H1 (cell line): Measurements from ENCODE around the gene TEX10. TPM values are rescaled to one million over a fixed set of nuclear protein-coding genes. Genes with fewer than 3 reads are reported as not detected.

Source experiments
- CTCF ChIA-PET: fragments of 300-600 bp; sonication (Branson Sonifier 250); formaldehyde crosslinking; loops from one replicate; lab custom pipeline; 2021; ENCODE audit not compliant: partially characterized antibody; lab: Charles Lee
- POLR2A ChIA-PET: fragments of 300-600 bp; sonication (Branson Sonifier 250); formaldehyde crosslinking; loops from one replicate; lab custom pipeline; 2021; ENCODE audit warnings: inconsistent platforms; ENCODE audit not compliant: partially characterized antibody; lab: Charles Lee
- DNase-seq, 2 experiments: peaks; one replicate each; pipeline versions ENCODE4 v3.0.0 to v3.0.0-alpha.2; 2010 to 2022; ENCODE audit warnings: low spot score in 2 of 2, low read depth in 1 of 2, mixed read lengths in 1 of 2
- FAIRE-seq: peaks from 2 replicates; lab custom pipeline; 2011; peaks lifted over from hg19 to GRCh38; lab: Jason Lieb, UNC
- H2AFZ ChIP-seq: 2 replicates; pipeline ENCODE4 v1.8.1; 2012; ENCODE audit warnings: low read length, inconsistent platforms
- H2AK5ac ChIP-seq: 2 replicates; pipeline ENCODE4 v1.6.1; 2013; ENCODE audit warnings: low read depth, low read length
- H2BK120ac ChIP-seq: replicated peaks from 2 replicates; pipeline ENCODE3; 2013; ENCODE audit warnings: low read depth, low read length, inconsistent platforms
- H2BK12ac ChIP-seq: 2 replicates; pipeline ENCODE4 v1.6.1; 2013; ENCODE audit warnings: low read depth, low read length
- H2BK15ac ChIP-seq: 2 replicates; pipeline ENCODE4 v1.6.1; 2013; ENCODE audit warnings: low read length
- H2BK20ac ChIP-seq: 2 replicates; pipeline ENCODE4 v1.6.1; 2013; ENCODE audit warnings: low read length
- H2BK5ac ChIP-seq: 2 replicates; pipeline ENCODE4 v1.6.1; 2013; ENCODE audit warnings: low read depth, low read length
- H3K14ac ChIP-seq: 2 replicates; pipeline ENCODE4 v1.6.1; 2013; ENCODE audit warnings: inconsistent platforms; ENCODE audit not compliant: insufficient read length
- H3K18ac ChIP-seq: 2 replicates; pipeline ENCODE4 v1.6.1; 2013; ENCODE audit warnings: low read length; ENCODE audit errors: extremely low read depth
- H3K23ac ChIP-seq: 2 replicates; pipeline ENCODE4 v1.6.1; 2013; ENCODE audit warnings: inconsistent platforms; ENCODE audit not compliant: insufficient read length
- H3K23me2 ChIP-seq: 2 replicates; pipeline ENCODE4 v1.6.1; 2013; ENCODE audit warnings: low read depth, low read length
- H3K27ac ChIP-seq: 2 replicates; pipeline ENCODE4 v1.6.1; 2011; ENCODE audit warnings: low read depth, low read length, inconsistent platforms
- H3K27me3 ChIP-seq, 4 experiments: replicated peaks in 1 of 4; 1 replicate in 1 of 4; 2 replicates in 3 of 4; pipeline versions ENCODE4 v1.6.1 to v1.8.1; 2011 to 2013; ENCODE audit warnings: low read length in 3 of 4, mild to moderate bottlenecking in 3 of 4, inconsistent platforms in 2 of 4, mixed read lengths in 2 of 4, moderate library complexity in 1 of 4; ENCODE audit not compliant: control insufficient read depth in 3 of 4, insufficient read depth in 3 of 4; ENCODE audit errors: extremely low read depth in 1 of 4
- H3K36me3 ChIP-seq, 4 experiments: 2 replicates each; pipeline versions ENCODE4 v1.6.1 to v1.8.1; 2011 to 2013; ENCODE audit warnings: mild to moderate bottlenecking in 4 of 4, low read length in 3 of 4, moderate library complexity in 2 of 4, control low read depth in 1 of 4, inconsistent platforms in 1 of 4; ENCODE audit not compliant: insufficient read depth in 4 of 4, control insufficient read depth in 2 of 4
- H3K4ac ChIP-seq: replicated peaks from 2 replicates; pipeline ENCODE3; 2013; ENCODE audit warnings: low read length, low read depth, mixed read lengths, inconsistent platforms; ENCODE audit not compliant: insufficient read length
- H3K4me1 ChIP-seq, 4 experiments: replicated peaks in 1 of 4; 1 replicate in 1 of 4; 2 replicates in 3 of 4; pipeline versions ENCODE4 v1.6.1 to v1.8.1; 2011 to 2013; ENCODE audit warnings: low read length in 3 of 4, inconsistent platforms in 2 of 4, mixed read lengths in 1 of 4; ENCODE audit not compliant: insufficient read depth in 4 of 4, control insufficient read depth in 3 of 4
- H3K4me2 ChIP-seq, 2 experiments: 2 replicates each; pipeline versions ENCODE4 v1.6.1 to v1.8.1; 2011 to 2013; ENCODE audit warnings: low read depth in 2 of 2, low read length in 2 of 2, control low read depth in 1 of 2, inconsistent platforms in 1 of 2, mild to moderate bottlenecking in 1 of 2; ENCODE audit not compliant: insufficient read depth in 1 of 2
- H3K4me3 ChIP-seq, 4 experiments: fragments of 200-600, 300-600 bp in 1 of 4; sonication (generic), shearing (Covaris generic), sonication (Bioruptor Twin) in 1 of 4; 2 replicates each; pipeline versions ENCODE4 v1.5.1 to v1.8.1; 2011 to 2016; ENCODE audit warnings: low read length in 4 of 4, low read depth in 3 of 4, control low read depth in 2 of 4, inconsistent platforms in 2 of 4, mild to moderate bottlenecking in 2 of 4, mixed read lengths in 1 of 4, moderate library complexity in 1 of 4; ENCODE audit not compliant: insufficient read depth in 2 of 4; ENCODE audit errors: extremely low read depth in 1 of 4
- H3K56ac ChIP-seq: replicated peaks from 2 replicates; pipeline ENCODE3; 2013; ENCODE audit warnings: low read depth, mild to moderate bottlenecking, mixed read lengths, low read length, inconsistent platforms; ENCODE audit not compliant: insufficient read length
- H3K79me1 ChIP-seq: 2 replicates; pipeline ENCODE4 v1.6.1; 2013; ENCODE audit warnings: low read depth, low read length, control low read depth
- H3K79me2 ChIP-seq, 2 experiments: 2 replicates each; pipeline versions ENCODE4 v1.6.1 to v1.8.1; 2012 to 2013; ENCODE audit warnings: low read length in 2 of 2, mild to moderate bottlenecking in 2 of 2, inconsistent platforms in 1 of 2; ENCODE audit not compliant: insufficient read depth in 2 of 2, control insufficient read depth in 1 of 2
- H3K9ac ChIP-seq, 4 experiments: replicated peaks in 1 of 4; 1 replicate in 1 of 4; 2 replicates in 3 of 4; pipeline versions ENCODE4 v1.6.1 to v1.8.1; 2011 to 2013; ENCODE audit warnings: low read depth in 3 of 4, low read length in 3 of 4, control low read depth in 2 of 4, mild to moderate bottlenecking in 2 of 4, moderate library complexity in 2 of 4, inconsistent platforms in 1 of 4; ENCODE audit errors: extremely low read depth in 1 of 4
- H3K9me3 ChIP-seq, 2 experiments: 2 replicates each; pipeline versions ENCODE4 v1.6.1 to v1.8.1; 2012 to 2013; ENCODE audit warnings: mild to moderate bottlenecking in 2 of 2, moderate library complexity in 2 of 2, control low read depth in 1 of 2, inconsistent platforms in 1 of 2, low read depth in 1 of 2, low read length in 1 of 2, mixed read lengths in 1 of 2; ENCODE audit not compliant: insufficient read depth in 2 of 2
- H4K20me1 ChIP-seq, 2 experiments: replicated peaks in 1 of 2; 2 replicates each; pipeline versions ENCODE3 to v1.8.1; 2011 to 2013; ENCODE audit warnings: inconsistent platforms in 2 of 2, low read length in 2 of 2, mild to moderate bottlenecking in 1 of 2; ENCODE audit not compliant: insufficient read depth in 2 of 2, control insufficient read depth in 1 of 2
- H4K5ac ChIP-seq: 2 replicates; pipeline ENCODE4 v1.6.1; 2013; ENCODE audit warnings: low read length, low read depth, mixed read lengths, inconsistent platforms; ENCODE audit not compliant: insufficient read length
- H4K8ac ChIP-seq: 2 replicates; pipeline ENCODE4 v1.8.0; 2013; ENCODE audit warnings: mild to moderate bottlenecking, moderate library complexity, low read length, inconsistent platforms; ENCODE audit not compliant: insufficient read depth; ENCODE audit errors: extremely low read depth
- H4K91ac ChIP-seq: replicated peaks from 2 replicates; pipeline ENCODE3; 2013; ENCODE audit warnings: low read length, mixed read lengths, inconsistent platforms; ENCODE audit not compliant: insufficient read length
- CTBP2 ChIP-seq: IDR thresholded peaks from 2 replicates; pipeline ENCODE4 v1.7.0; 2011; ENCODE audit warnings: borderline replicate concordance, mild to moderate bottlenecking, moderate library complexity, mixed read lengths, low read length; ENCODE audit not compliant: insufficient read depth, insufficient read length
- EZH2 ChIP-seq: fragments of 200-600 bp; sonication (generic); IDR thresholded peaks from 2 replicates; pipeline ENCODE4 v1.7.1; 2012; ENCODE audit warnings: low read depth, mild to moderate bottlenecking, moderate library complexity, low read length, inconsistent platforms; ENCODE audit not compliant: severe bottlenecking
- PHF8 ChIP-seq: fragments of 200-600 bp; sonication (generic); conservative IDR thresholded peaks from 2 replicates; pipeline ENCODE4 v1.7.1; 2012; ENCODE audit warnings: low read depth, mild to moderate bottlenecking, inconsistent platforms, low read length, moderate library complexity
- WGBS, 2 experiments: shearing (Covaris generic) in 1 of 2; methylation state at CpG; one replicate each; pipeline versions ENCODE4 v1.1.6 to v1.1.7; 2013 to 2015; ENCODE audit warnings: low lambda C conversion rate in 2 of 2, mixed read lengths in 2 of 2, inconsistent platforms in 1 of 2, low coverage in 1 of 2, missing lambda C conversion rate in 1 of 2; ENCODE audit not compliant: insufficient replicate concordance in 2 of 2, insufficient coverage in 1 of 2, insufficient read length in 1 of 2; ENCODE audit errors: extremely low coverage in 1 of 2, missing lambda C conversion rate in 1 of 2; 5-methylcytosine and 5-hydroxymethylcytosine counted together
- polyA plus RNA-seq, 7 experiments: library from polyadenylated mRNA; depleted of rRNA in 3 of 7; stranded (reverse) in 5 of 7; unstranded in 2 of 7; fragments of >200 nt in 5 of 7; fragments of 200-250 nt in 2 of 7; gene quantifications; 1 replicate in 5 of 7; 2 replicates in 1 of 7; 4 replicates in 1 of 7; pipeline versions ENCODE4 v1.2.1 to v1.2.3, GENCODE V29; 2011 to 2013; ENCODE audit warnings: missing spikeins in 2 of 7, mixed read lengths in 2 of 7
- total RNA-seq: library from RNA; stranded (reverse); fragmentation: NEBNext Ultra II Directional; extraction: Animal tissue kit (Norgen Biotek cat#: 25700); gene quantifications from 2 replicates; pipeline ENCODE4 v1.2.1, GENCODE V29; 2021

The TEX10 gene
- total and polyA plus RNA-seq, 2 of the 8 experiments (the other 6 are each of a cell fraction or from before 2014, with no cell fraction given), result 46.9 to 81.0 TPM

DNA sequence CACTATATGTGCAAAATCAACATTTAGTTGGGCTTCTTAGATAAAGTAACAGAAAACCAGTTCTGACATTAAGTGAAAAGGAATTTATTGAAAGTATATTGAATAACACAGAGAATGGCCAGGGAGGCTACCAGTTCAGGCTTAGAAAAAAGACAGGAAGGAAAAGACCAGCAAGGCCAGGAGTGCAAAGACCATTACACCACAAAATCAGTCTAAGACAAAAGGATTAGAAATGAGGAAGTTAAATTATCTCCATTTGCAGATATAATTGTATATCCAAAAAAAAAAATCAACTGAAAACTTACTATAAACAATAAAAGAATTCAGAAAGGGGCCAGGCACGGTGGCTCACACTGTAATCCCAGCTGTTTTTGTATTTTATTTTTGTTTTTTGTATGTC is 4.8 kb upstream of the TEX10 start:
- Histone ChIP-seq H3K18ac (no peak overlapping the region), H3K4me2 (no peak overlapping the region), H3K79me1 (no peaks in the 10 kb centered on the region; the same call in 1 of the 2 replicates), H3K27ac (no peak overlapping the region), H3K4me3 (no peak overlapping the region), H2AFZ (no peak overlapping the region), H3K9me3 (0 out of 4 replicates have a peak, but pooled peaks cover 3 to 4% of the 10 kb centered on the region in 2 experiments), H3K14ac (no peak overlapping the region), H3K79me2 (peaks cover 0 to 16% of the 10 kb centered on the region in 2 experiments; a peak in 2 of 4 replicates), H3K23ac (no peak overlapping the region), H3K4me1 (peaks cover 0 to 4% (median 1%) of the 10 kb centered on the region in 4 experiments; a peak in 1 of 7 replicates), H4K5ac (no peak overlapping the region), H2BK12ac (no peak overlapping the region), H3K9ac (no peak overlapping the region), H2BK20ac (no peak overlapping the region), H2AK5ac (no peak overlapping the region), H2BK5ac (no peak overlapping the region), H3K23me2 (no peaks in the 10 kb centered on the region), H4K20me1 (no peaks in the 10 kb centered on the region), H3K36me3 (peaks cover 0 to 5% (median 3%) of the 10 kb centered on the region in 4 experiments; a peak in 3 of 8 replicates), H2BK15ac (no peak overlapping the region), H2BK120ac (no peak overlapping the region), H4K8ac (no peak overlapping the region), H3K4ac (no peak overlapping the region), H4K91ac (no peak overlapping the region), H3K27me3 (no peaks in the 10 kb centered on the region), H3K56ac (no peak overlapping the region)
- DNase-seq, result no peak
- ChIA-PET CTCF (interaction anchor here (0.6 to 1.2 kb wide), 3 partner anchors 50 to 357 kb away, joined by 3 to 5 read pairs (median 3); no protein-coding TSS in a partner anchor), POLR2A (interaction anchor here (0.9 kb wide), 2 partner anchors 12 to 33 kb away, joined by 3 read pairs; no protein-coding TSS in a partner anchor)
- WGBS, 2 experiments, result 76% methylated on average over 1 of the region's 1 CpG; no CpG with 5 or more reads in 1 of the 2 experiments
- no peak for FAIRE-seq
- TF ChIP-seq CTBP2 (no peak), EZH2 (no peak), PHF8 (no peak)
